Astrocyte of the spinal cord (primary cell): ENCODE data around the gene MDGA2.

Experiments
- DNase-seq: peaks from one replicate; pipeline ENCODE4 v3.0.0; 2011; ENCODE audit warnings: low read depth, low spot score
- H3K4me3 ChIP-seq: 2 replicates; pipeline ENCODE4 v1.5.1; 2011; ENCODE audit warnings: low read depth, mild to moderate bottlenecking, low read length, moderate library complexity
- in situ Hi-C: cut with HindIII; loops from 2 replicates; pipeline ENCODE4 v1.10.0; 2017; ENCODE audit warnings: low sequenced_read_pairs
- TF ChIP-seq, protein P1 (sequence below): IDR thresholded peaks from 2 replicates; pipeline ENCODE4 v1.5.1; 2012; ENCODE audit warnings: low read depth, mild to moderate bottlenecking, low read length, inconsistent platforms

MDGA2 gene

DNA sequence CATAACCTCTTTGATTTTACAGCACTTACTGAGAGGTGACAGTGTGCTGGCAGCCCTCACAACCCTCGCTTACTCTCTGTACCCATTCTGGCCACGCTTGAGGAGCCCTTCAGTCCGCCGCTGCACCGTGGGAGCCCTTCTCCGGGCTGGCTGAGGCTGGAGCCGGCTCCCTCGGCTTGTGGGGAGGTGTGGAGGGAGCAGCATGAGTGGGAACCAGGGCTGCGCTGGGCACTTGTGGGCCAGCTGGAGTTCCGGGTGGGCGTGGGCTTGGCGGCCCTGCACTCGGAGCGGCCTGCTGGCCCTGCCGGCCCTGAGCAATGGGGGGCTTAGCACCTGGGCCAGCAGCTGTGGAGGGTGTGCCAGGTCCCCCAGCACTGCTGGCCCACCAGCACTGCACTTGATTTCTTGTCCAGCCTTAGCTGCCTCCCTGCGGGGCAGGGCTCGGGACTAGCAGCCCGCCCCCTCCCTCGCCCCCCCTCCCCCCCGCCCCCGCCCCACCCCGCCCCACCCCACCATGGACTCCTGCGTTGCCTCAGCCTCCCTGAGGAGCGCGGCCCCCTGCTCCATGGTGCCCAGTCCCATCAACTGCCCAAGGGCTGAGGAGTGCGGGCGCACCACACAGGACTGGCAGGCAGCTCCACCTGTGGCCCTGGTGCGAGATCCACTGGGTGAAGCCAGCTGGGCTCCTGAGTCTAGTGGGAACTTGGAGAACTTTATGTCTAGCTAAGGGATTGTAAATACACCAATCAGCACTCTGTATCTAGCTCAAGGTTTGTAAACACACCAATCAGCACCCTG, 9.9 kb downstream of the MDGA2 start:
- TF ChIP-seq, protein P1, sequence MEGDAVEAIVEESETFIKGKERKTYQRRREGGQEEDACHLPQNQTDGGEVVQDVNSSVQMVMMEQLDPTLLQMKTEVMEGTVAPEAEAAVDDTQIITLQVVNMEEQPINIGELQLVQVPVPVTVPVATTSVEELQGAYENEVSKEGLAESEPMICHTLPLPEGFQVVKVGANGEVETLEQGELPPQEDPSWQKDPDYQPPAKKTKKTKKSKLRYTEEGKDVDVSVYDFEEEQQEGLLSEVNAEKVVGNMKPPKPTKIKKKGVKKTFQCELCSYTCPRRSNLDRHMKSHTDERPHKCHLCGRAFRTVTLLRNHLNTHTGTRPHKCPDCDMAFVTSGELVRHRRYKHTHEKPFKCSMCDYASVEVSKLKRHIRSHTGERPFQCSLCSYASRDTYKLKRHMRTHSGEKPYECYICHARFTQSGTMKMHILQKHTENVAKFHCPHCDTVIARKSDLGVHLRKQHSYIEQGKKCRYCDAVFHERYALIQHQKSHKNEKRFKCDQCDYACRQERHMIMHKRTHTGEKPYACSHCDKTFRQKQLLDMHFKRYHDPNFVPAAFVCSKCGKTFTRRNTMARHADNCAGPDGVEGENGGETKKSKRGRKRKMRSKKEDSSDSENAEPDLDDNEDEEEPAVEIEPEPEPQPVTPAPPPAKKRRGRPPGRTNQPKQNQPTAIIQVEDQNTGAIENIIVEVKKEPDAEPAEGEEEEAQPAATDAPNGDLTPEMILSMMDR: no peak
- in situ Hi-C loops: no loop called here
- no peak overlapping the region for H3K4me3 ChIP-seq
- no peak for DNase-seq

DNA sequence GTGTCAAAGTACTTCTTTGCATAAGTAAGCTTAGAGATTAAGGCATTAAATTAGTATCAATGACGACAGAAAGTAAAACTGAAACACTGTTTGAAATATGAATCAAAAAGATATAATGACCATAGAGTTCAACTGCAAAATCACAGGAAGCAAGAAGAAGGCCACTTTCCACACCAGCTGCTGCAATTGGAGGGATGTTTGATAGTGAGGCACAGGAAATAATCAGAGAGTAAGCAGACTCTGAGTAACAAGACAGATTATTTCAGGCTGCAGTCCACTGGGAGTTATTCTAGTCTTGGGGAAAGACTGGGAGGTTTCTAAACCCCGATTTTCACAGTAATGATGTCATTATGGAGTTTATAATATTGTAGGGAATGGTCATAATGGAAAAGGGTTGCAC, 12.9 kb downstream of the MDGA2 start:
- TF ChIP-seq, protein P1: no peak
- DNase-seq: no peak
- no peak overlapping the region for H3K4me3 ChIP-seq
- in situ Hi-C loops: no loop called here

DNA sequence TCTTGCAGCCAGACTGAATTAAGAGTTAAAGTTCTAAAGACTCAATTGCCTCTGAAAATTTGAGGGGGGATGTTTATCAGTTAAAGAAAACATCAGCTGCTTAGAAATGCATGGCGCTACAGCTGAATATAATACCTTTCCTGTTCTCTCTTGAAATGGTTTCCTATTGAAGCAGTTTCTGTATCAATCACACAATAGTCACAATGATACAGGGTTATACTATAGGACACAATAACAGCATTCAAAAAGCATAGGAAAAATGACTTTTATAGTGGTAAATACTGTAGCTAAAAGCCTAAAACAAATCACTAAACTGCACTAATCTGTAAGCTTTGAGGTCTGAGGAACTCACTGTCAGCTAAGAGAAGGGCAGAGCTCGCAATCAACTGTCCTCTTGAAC, 15.2 kb downstream of the MDGA2 start:
- TF ChIP-seq, protein P1: no peak
- in situ Hi-C loops: no loop called here

DNA sequence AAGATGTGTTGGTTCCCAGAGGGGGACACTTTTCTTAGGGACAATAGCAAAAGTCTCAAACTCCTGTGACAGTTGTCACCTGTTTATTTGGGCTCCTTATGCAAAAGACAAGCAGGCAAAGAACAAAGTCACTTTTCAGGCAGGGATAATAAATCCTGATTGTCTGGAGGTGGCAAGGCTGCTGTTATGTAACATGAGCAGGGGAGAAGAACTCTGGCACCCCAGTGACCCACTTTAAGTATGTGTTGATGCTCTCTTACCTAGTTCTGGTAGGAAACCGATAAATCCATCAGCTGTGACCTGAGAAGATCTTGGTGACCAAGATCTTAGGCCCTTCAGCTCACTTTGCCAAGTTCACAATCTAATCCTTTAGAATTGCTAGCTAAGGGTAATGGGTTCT, 17.4 kb downstream of the MDGA2 start:
- TF ChIP-seq, protein P1: no peak
- no peak for DNase-seq
- in situ Hi-C loops: no loop called here
- H3K4me3 ChIP-seq: no peak overlapping the region

More for the DNA sequence above, 15.2 kb downstream of the MDGA2 start:
- no peak for DNase-seq
- no peak overlapping the region for H3K4me3 ChIP-seq

DNA sequence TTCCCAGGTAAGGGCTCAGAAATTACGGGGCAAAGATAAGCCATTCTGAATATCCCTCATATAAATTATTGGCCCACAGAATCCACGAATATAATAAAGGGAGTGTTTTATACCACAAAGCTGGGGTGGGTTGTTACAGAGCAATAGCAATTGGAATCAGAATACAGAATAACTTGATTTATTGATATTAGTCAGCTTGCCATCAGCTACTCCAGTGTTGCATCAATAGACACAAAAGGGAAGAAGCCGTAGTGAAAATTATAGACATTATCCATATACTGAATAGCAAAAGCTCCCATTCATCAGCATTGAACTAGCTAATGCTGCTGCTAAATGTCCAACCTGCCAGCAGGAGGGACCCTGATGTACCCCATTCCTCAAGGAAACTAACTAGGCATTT, 18.3 kb downstream of the MDGA2 start:
- TF ChIP-seq, protein P1: no peak
- in situ Hi-C loops: no loop called here
- H3K4me3 ChIP-seq: no peak overlapping the region
- DNase-seq: no peak

DNA sequence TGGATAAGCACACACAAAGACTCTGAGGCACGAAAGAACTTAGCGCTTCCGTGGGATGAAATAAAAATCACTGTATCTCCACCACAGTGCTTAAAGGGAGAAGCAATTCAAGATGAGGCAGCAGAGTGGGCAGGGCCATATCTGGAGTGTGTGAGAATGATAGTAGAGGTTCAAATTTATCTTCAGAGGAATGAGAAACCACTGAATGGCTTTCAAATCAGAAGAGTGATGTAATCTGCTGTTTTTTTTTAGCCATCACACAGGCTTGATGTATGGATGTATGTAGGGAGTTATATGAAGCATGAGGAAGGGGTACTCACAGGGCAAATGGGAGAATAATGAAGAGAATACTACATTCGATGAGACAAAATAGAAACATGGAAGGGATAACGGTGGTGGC, 24.1 kb downstream of the MDGA2 start:
- DNase-seq: no peak
- H3K4me3 ChIP-seq: no peak overlapping the region
- in situ Hi-C loops: no loop called here
- TF ChIP-seq, protein P1: no peak
